K562 (cell line): ENCODE data around the gene TUBB4B. TPM values are rescaled to one million over a fixed set of nuclear protein-coding genes. Genes with fewer than 3 reads are reported as not detected.

Source experiments
- GTF2A2 ChIP-seq: IDR thresholded peaks from 2 replicates; pipeline ENCODE4 v1.6.1; 2016; ENCODE audit warnings: mild to moderate bottlenecking, missing genetic modification characterization, missing compliant biosample characterization
- HOXB6 ChIP-seq: fragments of 250-450 bp; sonication (Bioruptor Pico); IDR thresholded peaks from 2 replicates; pipeline ENCODE4 v1.5.1; 2022; ENCODE audit warnings: mild to moderate bottlenecking, borderline replicate concordance
- MAFF ChIP-seq: IDR thresholded peaks from 2 replicates; pipeline ENCODE4 v1.6.1; 2012; ENCODE audit warnings: low read length, improper control_type of control experiment
- MIER1 ChIP-seq: fragments of 450-650 bp; IDR thresholded peaks from 2 replicates; pipeline ENCODE4 v1.6.1; 2016; ENCODE audit warnings: antibody characterized with exemption, mild to moderate bottlenecking, low read depth
- MTF1 ChIP-seq: fragments of 250-450 bp; sonication (Bioruptor Pico); IDR thresholded peaks from 2 replicates; pipeline ENCODE4 v1.9.0; 2021; ENCODE audit warnings: moderate library complexity, mild to moderate bottlenecking, inconsistent platforms, borderline replicate concordance
- PBX2 ChIP-seq, 2 experiments: IDR thresholded peaks in 1 of 2; conservative IDR thresholded peaks in 1 of 2; 2 replicates each; pipeline ENCODE4 v1.6.1; 2016; ENCODE audit warnings: low read depth in 2 of 2, mild to moderate bottlenecking in 1 of 2, missing compliant biosample characterization in 1 of 2, missing genetic modification characterization in 1 of 2, moderate library complexity in 1 of 2
- RBM17 ChIP-seq: fragments of 200-400 bp; formaldehyde crosslinking; IDR thresholded peaks from 2 replicates; pipeline ENCODE4 v1.6.1; 2017; ENCODE audit warnings: low read depth, mild to moderate bottlenecking, low read length, borderline replicate concordance
- SMARCB1 ChIP-seq: IDR thresholded peaks from 2 replicates; pipeline ENCODE4 v1.6.1; 2011; ENCODE audit warnings: improper control_type of control experiment, low read depth; ENCODE audit not compliant: insufficient read length
- THRAP3 ChIP-seq: fragments of 450-650 bp; IDR thresholded peaks from 2 replicates; pipeline ENCODE4 v1.6.1; 2016; ENCODE audit warnings: mild to moderate bottlenecking, inconsistent platforms, borderline replicate concordance
- ZNF41 ChIP-seq: fragments of 250-450 bp; sonication (Bioruptor Pico); conservative IDR thresholded peaks from 2 replicates; pipeline ENCODE4 v1.4.0; 2020; ENCODE audit warnings: mild to moderate bottlenecking
- polyA plus RNA-seq, 8 experiments: library from polyadenylated mRNA; depleted of rRNA in 4 of 8; stranded (reverse) in 5 of 8; unstranded in 3 of 8; fragments of >200 nt; fragmentation: Nextera tagmentation in 2 of 8; fragmentation: Illumina TruSeq in 1 of 8; extraction: Ambion mirVana in 2 of 8; extraction: Trizol in 1 of 8; gene quantifications; 2 replicates each; pipeline versions ENCODE4 v1.2.1 to v1.2.3, GENCODE V29; 2011 to 2014; ENCODE audit warnings: inconsistent platforms in 1 of 8, missing spikeins in 1 of 8
- total RNA-seq, 7 experiments: library from RNA; depleted of rRNA in 6 of 7; stranded (reverse); fragments of >200 nt in 6 of 7; fragmentation: Illumina TruSeq in 2 of 7; extraction: Trizol in 2 of 7; gene quantifications; 2 replicates each; pipeline versions ENCODE4 v1.2.1 to v1.2.3, GENCODE V29; 2011 to 2021; ENCODE audit warnings: low replicate concordance in 1 of 7
- TF ChIP-seq, protein P1 (sequence below): fragments of 250-450 bp; sonication (Bioruptor Pico); IDR thresholded peaks from 2 replicates; pipeline ENCODE4 v1.9.0; 2021; ENCODE audit warnings: mild to moderate bottlenecking, inconsistent platforms
- TF ChIP-seq, protein P2 (sequence below): sonication (generic); formaldehyde crosslinking; IDR thresholded peaks from 2 replicates; pipeline ENCODE4 v1.8.0; 2022; ENCODE audit warnings: mild to moderate bottlenecking, missing genetic modification reagents
- TF ChIP-seq, protein P3 (sequence below): fragments of 150-350 bp; conservative IDR thresholded peaks from 2 replicates; pipeline ENCODE4 v1.6.1; 2014; ENCODE audit warnings: low read length

The TUBB4B gene
- total and polyA plus RNA-seq, 9 of the 15 experiments (the other 6 are each of a cell fraction or from before 2014, with no cell fraction given) = 24.1 to 443 (median 268) TPM

GRCh38 chr9:137200311-137201204 is 40.5 kb upstream of the TUBB4B start, which contains the start of gene TPRN (continued):
- no peak for TF ChIP-seq PBX2 (CRISPR knock-in tag; IDR thresholded peaks at IDR 0.05; ENCODE audit: low read depth)
- no peak for TF ChIP-seq PBX2 (tag; conservative IDR thresholded peaks at IDR 0.05; ENCODE audit: low read depth)
- no peak for TF ChIP-seq HOXB6
- TF ChIP-seq SMARCB1 = no peak
- TF ChIP-seq MTF1 (CRISPR knock-in tag) = no peak
- no peak for TF ChIP-seq THRAP3
- no peak for TF ChIP-seq RBM17
- no peak for TF ChIP-seq MAFF
- TF ChIP-seq, protein P1, sequence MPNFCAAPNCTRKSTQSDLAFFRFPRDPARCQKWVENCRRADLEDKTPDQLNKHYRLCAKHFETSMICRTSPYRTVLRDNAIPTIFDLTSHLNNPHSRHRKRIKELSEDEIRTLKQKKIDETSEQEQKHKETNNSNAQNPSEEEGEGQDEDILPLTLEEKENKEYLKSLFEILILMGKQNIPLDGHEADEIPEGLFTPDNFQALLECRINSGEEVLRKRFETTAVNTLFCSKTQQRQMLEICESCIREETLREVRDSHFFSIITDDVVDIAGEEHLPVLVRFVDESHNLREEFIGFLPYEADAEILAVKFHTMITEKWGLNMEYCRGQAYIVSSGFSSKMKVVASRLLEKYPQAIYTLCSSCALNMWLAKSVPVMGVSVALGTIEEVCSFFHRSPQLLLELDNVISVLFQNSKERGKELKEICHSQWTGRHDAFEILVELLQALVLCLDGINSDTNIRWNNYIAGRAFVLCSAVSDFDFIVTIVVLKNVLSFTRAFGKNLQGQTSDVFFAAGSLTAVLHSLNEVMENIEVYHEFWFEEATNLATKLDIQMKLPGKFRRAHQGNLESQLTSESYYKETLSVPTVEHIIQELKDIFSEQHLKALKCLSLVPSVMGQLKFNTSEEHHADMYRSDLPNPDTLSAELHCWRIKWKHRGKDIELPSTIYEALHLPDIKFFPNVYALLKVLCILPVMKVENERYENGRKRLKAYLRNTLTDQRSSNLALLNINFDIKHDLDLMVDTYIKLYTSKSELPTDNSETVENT (CRISPR knock-in tag) = peak; percentile 50
- TF ChIP-seq MIER1 = no peak
- TF ChIP-seq, protein P2, sequence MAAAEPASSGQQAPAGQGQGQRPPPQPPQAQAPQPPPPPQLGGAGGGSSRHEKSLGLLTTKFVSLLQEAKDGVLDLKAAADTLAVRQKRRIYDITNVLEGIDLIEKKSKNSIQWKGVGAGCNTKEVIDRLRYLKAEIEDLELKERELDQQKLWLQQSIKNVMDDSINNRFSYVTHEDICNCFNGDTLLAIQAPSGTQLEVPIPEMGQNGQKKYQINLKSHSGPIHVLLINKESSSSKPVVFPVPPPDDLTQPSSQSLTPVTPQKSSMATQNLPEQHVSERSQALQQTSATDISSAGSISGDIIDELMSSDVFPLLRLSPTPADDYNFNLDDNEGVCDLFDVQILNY (CRISPR knock-in tag) = no peak
- TF ChIP-seq ZNF41 = no peak
- TF ChIP-seq, protein P3, sequence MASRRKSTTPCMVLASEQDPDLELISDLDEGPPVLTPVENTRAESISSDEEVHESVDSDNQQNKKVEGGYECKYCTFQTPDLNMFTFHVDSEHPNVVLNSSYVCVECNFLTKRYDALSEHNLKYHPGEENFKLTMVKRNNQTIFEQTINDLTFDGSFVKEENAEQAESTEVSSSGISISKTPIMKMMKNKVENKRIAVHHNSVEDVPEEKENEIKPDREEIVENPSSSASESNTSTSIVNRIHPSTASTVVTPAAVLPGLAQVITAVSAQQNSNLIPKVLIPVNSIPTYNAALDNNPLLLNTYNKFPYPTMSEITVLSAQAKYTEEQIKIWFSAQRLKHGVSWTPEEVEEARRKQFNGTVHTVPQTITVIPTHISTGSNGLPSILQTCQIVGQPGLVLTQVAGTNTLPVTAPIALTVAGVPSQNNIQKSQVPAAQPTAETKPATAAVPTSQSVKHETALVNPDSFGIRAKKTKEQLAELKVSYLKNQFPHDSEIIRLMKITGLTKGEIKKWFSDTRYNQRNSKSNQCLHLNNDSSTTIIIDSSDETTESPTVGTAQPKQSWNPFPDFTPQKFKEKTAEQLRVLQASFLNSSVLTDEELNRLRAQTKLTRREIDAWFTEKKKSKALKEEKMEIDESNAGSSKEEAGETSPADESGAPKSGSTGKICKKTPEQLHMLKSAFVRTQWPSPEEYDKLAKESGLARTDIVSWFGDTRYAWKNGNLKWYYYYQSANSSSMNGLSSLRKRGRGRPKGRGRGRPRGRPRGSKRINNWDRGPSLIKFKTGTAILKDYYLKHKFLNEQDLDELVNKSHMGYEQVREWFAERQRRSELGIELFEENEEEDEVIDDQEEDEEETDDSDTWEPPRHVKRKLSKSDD = no peak
- no peak for TF ChIP-seq GTF2A2 (tag)
